ENCODE results near the gene PALM3.
A peak's percentile ranks its signal among the peaks of the same experiment; 100 is the strongest.

PALM3 gene

DNA sequence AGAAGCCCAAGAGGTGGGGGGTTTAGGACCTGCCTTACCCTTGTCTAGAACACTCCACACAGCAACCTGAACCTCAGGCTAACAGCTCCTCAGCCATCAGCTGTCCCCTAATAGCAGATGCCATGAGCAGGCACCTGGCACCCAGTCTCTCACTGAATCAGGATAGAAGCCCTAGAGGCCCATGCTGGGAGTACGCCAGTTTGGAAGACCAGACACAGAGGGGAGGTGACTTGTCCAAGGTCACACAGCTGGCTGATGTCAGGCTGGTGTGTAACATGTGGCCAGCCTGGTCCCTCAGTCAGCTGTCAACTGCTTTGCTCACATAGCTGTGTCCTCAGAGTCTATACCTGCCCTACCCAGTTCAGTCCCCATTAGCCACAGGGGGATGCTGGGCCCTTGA is 41.4 kb upstream of the PALM3 start:
- no peak for DNase-seq (ENCODE audit: low read depth)
- TF ChIP-seq, protein P1, sequence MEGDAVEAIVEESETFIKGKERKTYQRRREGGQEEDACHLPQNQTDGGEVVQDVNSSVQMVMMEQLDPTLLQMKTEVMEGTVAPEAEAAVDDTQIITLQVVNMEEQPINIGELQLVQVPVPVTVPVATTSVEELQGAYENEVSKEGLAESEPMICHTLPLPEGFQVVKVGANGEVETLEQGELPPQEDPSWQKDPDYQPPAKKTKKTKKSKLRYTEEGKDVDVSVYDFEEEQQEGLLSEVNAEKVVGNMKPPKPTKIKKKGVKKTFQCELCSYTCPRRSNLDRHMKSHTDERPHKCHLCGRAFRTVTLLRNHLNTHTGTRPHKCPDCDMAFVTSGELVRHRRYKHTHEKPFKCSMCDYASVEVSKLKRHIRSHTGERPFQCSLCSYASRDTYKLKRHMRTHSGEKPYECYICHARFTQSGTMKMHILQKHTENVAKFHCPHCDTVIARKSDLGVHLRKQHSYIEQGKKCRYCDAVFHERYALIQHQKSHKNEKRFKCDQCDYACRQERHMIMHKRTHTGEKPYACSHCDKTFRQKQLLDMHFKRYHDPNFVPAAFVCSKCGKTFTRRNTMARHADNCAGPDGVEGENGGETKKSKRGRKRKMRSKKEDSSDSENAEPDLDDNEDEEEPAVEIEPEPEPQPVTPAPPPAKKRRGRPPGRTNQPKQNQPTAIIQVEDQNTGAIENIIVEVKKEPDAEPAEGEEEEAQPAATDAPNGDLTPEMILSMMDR (conservative IDR thresholded peaks at IDR 0.05; ENCODE audit: low read depth, low read length) = no peak
- no peak overlapping the region for H3K4me3 ChIP-seq (ENCODE audit: low read length)

DNA sequence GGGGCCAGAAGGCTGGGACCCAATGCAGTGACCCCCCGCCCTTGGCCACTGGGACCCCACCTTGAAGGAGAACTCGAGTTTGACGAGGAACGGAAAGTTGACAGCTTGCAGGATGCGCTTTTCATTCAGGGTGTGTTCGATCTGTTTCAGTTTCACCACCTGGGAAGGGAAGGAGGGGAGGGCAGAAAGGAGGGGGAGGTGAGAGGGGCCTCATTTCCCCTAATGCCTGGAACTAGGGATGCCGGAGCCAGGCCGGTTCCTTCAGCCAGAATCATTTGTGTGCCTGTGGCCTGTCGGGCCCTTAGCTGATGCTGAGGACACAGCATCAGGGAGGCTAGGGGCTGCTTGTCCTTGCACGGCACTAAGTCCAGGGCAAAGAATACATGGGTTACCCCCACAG is 40.9 kb upstream of the PALM3 start:
- TF ChIP-seq, protein P1 (conservative IDR thresholded peaks at IDR 0.05; ENCODE audit: low read depth, low read length) = no peak
- no peak overlapping the region for H3K4me3 ChIP-seq (ENCODE audit: low read length)
- DNase-seq (ENCODE audit: low read depth) = no peak

DNA sequence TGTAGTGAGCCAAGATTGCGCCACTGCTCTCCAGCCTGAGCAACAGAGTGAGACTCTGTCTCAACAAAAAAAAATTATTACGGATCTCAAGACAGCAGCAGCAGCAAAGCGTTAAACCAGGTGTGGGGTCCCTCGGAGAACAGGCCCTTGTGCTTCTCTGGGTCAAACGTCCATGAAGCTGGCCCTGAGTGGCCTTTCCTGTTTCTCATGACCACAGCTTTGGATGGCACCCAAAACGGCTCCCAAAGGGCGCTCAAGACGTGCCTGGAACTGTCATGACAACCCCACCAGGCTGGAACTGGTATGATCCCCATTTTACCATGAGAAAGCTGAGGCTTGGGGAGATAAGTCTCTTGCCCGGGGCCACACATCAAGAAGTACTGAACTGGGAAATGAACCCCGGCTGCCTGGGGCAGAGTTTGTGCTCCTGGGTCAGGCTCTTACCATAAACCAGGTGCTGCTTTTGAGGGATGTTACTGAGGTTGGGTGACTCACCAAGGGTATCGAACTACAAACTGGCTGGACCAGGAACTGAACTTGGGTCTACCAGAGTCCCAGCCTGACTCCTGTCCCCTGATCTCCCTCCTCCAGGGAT is 40.3 kb upstream of the PALM3 start:
- DNase-seq (ENCODE audit: low read depth) = no peak
- TF ChIP-seq, protein P1 (conservative IDR thresholded peaks at IDR 0.05; ENCODE audit: low read depth, low read length) = no peak
- no peak overlapping the region for H3K4me3 ChIP-seq (ENCODE audit: low read length)

DNA sequence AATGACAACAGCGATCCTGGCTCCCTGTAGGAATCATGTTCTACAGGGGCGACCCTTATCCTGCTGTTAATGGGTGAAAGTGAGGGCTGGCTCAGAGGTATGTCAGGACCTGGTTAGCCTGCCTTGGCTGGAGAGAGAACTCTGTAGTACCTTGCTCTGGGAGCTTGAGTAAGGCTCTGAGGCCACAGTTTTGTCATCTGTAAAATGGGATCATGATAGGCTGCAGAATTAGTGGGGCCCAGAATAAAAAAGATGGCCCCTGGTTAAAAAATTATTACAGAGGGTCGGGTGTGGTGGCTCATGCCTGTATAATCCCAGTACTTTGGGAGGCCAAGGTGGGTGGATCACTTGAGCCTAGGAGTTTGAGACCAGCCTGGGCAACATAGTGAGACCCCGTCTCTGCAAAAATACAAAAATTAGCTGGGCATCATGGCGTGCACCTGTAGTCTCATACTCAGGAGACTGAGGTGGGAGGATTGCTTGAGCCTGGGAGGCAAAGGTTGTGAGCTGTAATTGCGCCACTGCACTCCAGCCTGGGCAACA is 39.2 kb upstream of the PALM3 start:
- TF ChIP-seq, protein P1 (conservative IDR thresholded peaks at IDR 0.05; ENCODE audit: low read depth, low read length) = no peak
- H3K4me3 ChIP-seq (ENCODE audit: low read length) = no peak overlapping the region
- DNase-seq (ENCODE audit: low read depth) = no peak

DNA sequence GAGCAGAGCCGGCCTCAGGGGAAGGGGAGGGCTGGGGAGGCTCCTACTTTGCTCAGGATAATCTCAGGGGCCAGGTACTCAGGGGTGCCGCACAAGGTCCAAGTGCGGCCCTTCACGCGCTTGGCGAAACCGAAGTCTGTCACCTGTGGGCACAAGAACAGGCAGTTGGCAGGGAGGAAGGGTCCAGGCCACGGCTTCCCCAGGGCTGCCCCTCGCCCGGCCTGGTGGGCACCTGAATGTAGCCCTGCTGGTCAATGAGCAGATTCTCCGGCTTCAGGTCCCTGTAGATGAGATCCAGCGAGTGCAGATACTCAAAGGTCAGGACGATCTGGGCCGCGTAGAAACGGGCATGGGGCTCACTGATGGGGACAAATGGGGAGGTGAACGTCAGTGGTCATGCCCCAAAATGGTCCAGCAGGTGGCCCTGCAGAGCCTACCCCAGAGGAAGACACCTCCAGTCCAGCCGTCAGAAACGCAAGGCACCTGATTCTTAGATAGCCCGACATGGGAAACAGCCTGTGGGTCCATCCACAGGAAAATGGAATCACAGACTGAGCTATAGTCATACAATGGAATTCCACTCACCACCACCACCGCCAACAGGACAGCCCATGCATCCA is 35.8 kb upstream of the PALM3 start:
- no peak for DNase-seq (ENCODE audit: low read depth)
- H3K4me3 ChIP-seq (ENCODE audit: low read length) = no peak overlapping the region
- TF ChIP-seq, protein P1 (conservative IDR thresholded peaks at IDR 0.05; ENCODE audit: low read depth, low read length) = peak; percentile 22

DNA sequence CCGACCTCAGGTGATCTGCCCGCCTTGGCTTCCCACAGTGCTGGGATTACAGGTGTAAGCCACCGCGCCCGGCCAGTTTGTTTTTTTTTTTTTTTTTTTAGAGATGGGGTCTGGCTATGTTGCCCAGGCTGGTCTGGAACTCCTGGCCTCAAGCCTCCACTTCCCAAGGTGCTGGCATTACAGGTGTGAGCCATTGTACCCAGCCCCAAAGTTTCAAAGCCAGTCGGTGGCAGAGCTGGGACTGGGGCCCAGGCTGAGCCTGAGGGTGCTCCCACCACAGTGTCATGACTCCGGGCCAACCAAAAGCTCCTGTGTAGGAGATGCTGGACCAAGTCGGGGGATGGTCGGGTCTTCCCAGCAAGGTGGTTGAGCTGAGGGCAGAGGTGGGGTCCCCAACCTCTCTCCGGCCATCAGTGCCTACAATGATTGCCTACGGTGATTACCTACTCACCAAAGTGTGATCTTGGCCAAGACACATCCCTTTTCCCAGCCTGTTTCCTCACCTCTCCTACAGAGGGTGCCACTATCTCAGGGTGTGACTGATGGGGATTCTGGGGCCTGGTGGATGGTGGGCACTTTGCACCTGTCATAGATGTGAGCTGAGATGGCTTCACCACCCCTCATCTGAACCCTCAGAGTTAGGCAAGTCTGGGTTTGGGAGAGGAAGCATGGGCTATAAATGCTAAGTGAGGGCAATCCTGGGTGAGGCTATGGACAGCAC is 34.6 kb upstream of the PALM3 start:
- TF ChIP-seq, protein P1 (conservative IDR thresholded peaks at IDR 0.05; ENCODE audit: low read depth, low read length) = peak; percentile 22
- H3K4me3 ChIP-seq (ENCODE audit: low read length) = no peak overlapping the region
- DNase-seq (ENCODE audit: low read depth) = no peak

Measured in retinal pigment epithelial cell (primary cell).